ENCODE measurements around the gene KLHL22. TPM values are rescaled to one million over a fixed set of nuclear protein-coding genes. Genes with fewer than 3 reads are reported as not detected.

KLHL22 gene
- total RNA-seq, 6 donors from 2014 or later = 17.5 to 48.2 (median 22.7) TPM

DNA sequence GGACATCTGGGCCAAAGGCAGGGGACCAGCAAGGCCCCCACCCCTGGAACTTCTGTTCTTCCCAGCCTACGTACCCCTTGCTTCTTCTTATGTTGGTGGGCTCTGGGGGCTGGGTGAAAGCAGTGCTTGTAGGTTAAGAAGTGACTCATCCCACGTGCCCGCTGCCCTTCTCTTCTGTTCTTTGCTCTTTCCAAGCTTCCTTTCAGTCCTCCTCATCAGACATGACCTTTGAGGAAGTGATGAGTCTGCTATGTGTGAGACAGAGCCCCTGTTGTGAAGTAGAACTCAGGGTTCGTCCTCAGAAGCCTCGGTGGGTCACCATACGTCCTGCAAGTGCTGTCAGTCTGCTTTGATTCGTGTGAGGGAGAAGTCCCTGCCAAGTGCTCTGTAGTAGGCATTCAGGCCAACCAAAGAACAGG is 24.5 kb upstream of the KLHL22 start:
- H3K4me1 ChIP-seq = peaks cover 41 to 59% (median 45%) of the 10 kb centered on the region in 4 donors
- no peak for ATAC-seq (ENCODE audit: low FRiP score in 2 of 2)
- TF ChIP-seq, protein P1, sequence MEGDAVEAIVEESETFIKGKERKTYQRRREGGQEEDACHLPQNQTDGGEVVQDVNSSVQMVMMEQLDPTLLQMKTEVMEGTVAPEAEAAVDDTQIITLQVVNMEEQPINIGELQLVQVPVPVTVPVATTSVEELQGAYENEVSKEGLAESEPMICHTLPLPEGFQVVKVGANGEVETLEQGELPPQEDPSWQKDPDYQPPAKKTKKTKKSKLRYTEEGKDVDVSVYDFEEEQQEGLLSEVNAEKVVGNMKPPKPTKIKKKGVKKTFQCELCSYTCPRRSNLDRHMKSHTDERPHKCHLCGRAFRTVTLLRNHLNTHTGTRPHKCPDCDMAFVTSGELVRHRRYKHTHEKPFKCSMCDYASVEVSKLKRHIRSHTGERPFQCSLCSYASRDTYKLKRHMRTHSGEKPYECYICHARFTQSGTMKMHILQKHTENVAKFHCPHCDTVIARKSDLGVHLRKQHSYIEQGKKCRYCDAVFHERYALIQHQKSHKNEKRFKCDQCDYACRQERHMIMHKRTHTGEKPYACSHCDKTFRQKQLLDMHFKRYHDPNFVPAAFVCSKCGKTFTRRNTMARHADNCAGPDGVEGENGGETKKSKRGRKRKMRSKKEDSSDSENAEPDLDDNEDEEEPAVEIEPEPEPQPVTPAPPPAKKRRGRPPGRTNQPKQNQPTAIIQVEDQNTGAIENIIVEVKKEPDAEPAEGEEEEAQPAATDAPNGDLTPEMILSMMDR (IDR thresholded peaks at IDR 0.05) = no peak
- TF ChIP-seq POLR2AphosphoS5 (IDR thresholded peaks at IDR 0.05) = no peak
- TF ChIP-seq POLR2A (IDR thresholded peaks at IDR 0.05) = no peak
- no peaks in the 10 kb centered on the region for H3K27me3 ChIP-seq
- H3K36me3 ChIP-seq = peaks cover 0 to 31% (median 18%) of the 10 kb centered on the region in 4 donors
- no peak overlapping the region for H3K4me3 ChIP-seq
- H3K27ac ChIP-seq = no peak overlapping the region
- 67 to 83% methylated on average over 7 of the region's 7 CpGs for WGBS, 2 donors
- no peak for DNase-seq
- no peaks in the 10 kb centered on the region for H3K9me3 ChIP-seq

DNA sequence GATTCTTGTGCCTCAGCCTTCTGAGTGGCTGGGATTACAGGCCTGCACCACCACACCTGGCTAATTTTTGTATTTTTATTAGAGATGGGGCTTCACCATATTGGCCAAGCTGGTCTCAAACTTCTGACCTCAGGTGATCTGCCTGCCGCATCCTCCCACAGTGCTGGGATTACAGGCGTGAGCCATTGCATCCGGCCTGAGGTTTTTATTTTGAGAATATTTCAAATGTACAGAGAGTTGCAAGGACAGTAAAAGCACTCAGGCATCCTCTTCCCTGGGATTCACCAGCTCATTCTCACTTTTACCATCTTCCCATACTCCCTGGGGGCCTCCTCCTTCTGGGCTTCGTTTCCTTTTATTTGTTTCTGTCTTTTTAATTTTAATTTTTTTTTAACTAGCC is 24.0 kb upstream of the KLHL22 start:
- Histone ChIP-seq H3K4me3 (no peak overlapping the region), H3K27me3 (no peaks in the 10 kb centered on the region), H3K9me3 (no peaks in the 10 kb centered on the region), H3K4me1 (peaks cover 45 to 60% (median 50%) of the 10 kb centered on the region in 4 donors), H3K36me3 (peaks cover 0 to 36% (median 20%) of the 10 kb centered on the region in 4 donors), H3K27ac (no peak overlapping the region)
- no peak for ATAC-seq (ENCODE audit: low FRiP score in 2 of 2)
- no peak for DNase-seq
- WGBS, 2 donors = 76 to 91% methylated on average over 4 of the region's 4 CpGs
- TF ChIP-seq, protein P1 (IDR thresholded peaks at IDR 0.05) = no peak
- TF ChIP-seq POLR2A (IDR thresholded peaks at IDR 0.05) = no peak
- no peak for TF ChIP-seq EP300 (IDR thresholded peaks at IDR 0.05)
- no peak for TF ChIP-seq POLR2AphosphoS5 (IDR thresholded peaks at IDR 0.05)

DNA sequence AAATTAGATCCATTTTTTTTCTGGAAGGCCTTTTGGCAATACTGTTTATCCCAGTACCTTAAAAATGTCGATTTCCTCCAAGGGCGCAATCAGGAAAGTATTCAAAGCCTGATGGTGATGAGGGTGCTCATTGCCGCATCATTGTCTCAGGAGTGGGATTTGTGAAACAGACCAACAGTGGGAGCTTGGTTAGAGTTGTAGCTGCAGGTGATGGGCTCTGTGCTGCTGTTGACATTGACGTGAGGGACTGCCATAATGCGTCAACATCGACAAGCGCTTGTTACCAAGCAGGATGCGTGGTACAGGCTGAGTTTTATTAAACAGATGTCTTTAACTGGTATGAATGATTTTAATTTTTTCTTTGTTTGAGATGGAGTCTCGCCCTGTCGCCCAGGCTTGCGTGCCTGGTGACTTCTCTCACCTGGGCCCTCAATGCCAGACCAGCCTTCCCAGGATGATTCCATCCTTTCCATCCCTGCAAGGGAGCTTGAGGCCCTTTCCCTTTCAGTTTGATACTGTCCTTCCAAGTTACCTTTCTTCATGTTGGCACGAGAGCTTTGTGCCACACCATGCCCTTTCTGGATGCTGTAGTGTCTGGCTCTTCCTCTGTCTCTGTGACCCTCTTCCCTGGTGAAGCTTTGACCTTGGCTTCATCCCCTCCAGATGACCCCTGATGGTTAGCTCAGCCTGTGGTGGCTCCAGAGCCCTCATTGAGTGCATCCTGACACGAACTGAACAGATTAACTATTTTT is 22.4 kb upstream of the KLHL22 start:
- H3K9me3 ChIP-seq = no peaks in the 10 kb centered on the region
- peaks cover 36 to 53% (median 46%) of the 10 kb centered on the region in 4 donors for H3K4me1 ChIP-seq
- no peak for TF ChIP-seq POLR2AphosphoS5 (IDR thresholded peaks at IDR 0.05)
- TF ChIP-seq EP300 (IDR thresholded peaks at IDR 0.05) = no peak
- TF ChIP-seq POLR2A (IDR thresholded peaks at IDR 0.05) = no peak
- TF ChIP-seq, protein P1 (IDR thresholded peaks at IDR 0.05) = no peak
- no peak overlapping the region for H3K27ac ChIP-seq
- 85 to 87% methylated on average over 13 of the region's 13 CpGs for WGBS, 2 donors
- peaks cover 0 to 44% (median 21%) of the 10 kb centered on the region in 4 donors for H3K36me3 ChIP-seq
- H3K27me3 ChIP-seq = no peaks in the 10 kb centered on the region
- ATAC-seq (ENCODE audit: low FRiP score in 2 of 2) (no peak), DNase-seq (no peak)
- no peak overlapping the region for H3K4me3 ChIP-seq

DNA sequence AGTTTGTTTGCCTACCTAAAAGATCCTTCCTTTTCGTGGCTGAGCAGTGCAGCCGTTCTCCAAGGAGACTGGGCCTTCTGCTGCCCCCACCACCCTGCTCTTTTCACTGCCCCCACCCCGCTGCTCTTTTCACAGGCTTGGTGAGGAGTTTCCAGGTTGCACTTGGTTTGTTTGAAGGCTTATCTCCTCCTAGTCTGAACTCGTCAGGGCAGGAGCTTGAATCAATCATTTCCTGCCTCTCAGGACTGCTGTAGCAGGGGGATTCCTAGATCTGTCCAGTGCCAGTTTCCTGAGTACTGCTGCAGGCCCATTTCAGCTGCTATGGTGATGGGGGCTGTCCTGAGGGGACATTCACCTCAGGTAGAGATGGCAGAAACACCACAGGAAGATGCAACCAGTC is 21.8 kb upstream of the KLHL22 start:
- DNase-seq (no peak), ATAC-seq (ENCODE audit: low FRiP score in 2 of 2) (no peak)
- TF ChIP-seq POLR2A (IDR thresholded peaks at IDR 0.05) = no peak
- TF ChIP-seq POLR2AphosphoS5 (IDR thresholded peaks at IDR 0.05) = no peak
- TF ChIP-seq, protein P1 (IDR thresholded peaks at IDR 0.05) = no peak
- no peak for TF ChIP-seq EP300 (IDR thresholded peaks at IDR 0.05)
- peaks cover 35 to 51% (median 41%) of the 10 kb centered on the region in 4 donors for H3K4me1 ChIP-seq
- H3K4me3 ChIP-seq = no peak overlapping the region
- no peaks in the 10 kb centered on the region for H3K27me3 ChIP-seq
- H3K9me3 ChIP-seq = no peaks in the 10 kb centered on the region
- WGBS, 2 donors = 33 to 35% methylated on average over 4 of the region's 4 CpGs
- H3K36me3 ChIP-seq = peaks cover 0 to 44% (median 21%) of the 10 kb centered on the region in 4 donors
- H3K27ac ChIP-seq = peak overlapping the region in 1 of 4 donors; percentile 11
